ENCODE data around the gene DNM3. TPM values are rescaled to one million over a fixed set of nuclear protein-coding genes. Genes with fewer than 3 reads are reported as not detected.

The DNM3 gene
- total and polyA plus RNA-seq, 2 of the 8 experiments (the other 6 are each of a cell fraction or from before 2014, with no cell fraction given), result 2.0 to 8.5 TPM

DNA sequence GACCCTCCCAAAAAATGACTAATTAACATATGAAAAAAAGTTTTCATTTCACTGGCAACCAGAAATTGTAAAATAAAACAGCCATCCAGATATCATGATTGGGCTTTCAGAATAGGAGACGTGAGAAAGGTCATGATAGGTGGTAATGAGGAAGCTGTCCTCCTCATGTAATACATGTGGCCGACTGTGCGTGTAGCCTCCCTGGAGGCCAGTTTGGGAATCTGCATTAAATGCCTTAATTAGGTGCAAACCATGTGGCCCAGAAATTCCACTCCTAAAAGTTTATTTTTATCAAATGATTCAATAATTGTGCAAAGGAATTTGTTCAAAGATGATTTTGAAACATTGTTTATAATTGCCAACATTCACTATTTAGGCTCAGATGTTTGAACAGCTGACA is 451.5 kb downstream of the DNM3 start:
- ChIA-PET POLR2A (ENCODE audit: partially characterized antibody) (no interaction called here), CTCF (ENCODE audit: partially characterized antibody) (interaction anchor here (0.6 kb wide), 1 partner anchor 15 kb away, joined by 3 read pairs; no protein-coding TSS in a partner anchor)
- no peak overlapping the region for H2BK120ac ChIP-seq (replicated peaks; ENCODE audit: low read depth, low read length)
- H3K27ac ChIP-seq (ENCODE audit: low read depth, low read length), result no peak overlapping the region
- no peak overlapping the region for H2BK5ac ChIP-seq (ENCODE audit: low read depth, low read length)
- H4K5ac ChIP-seq (ENCODE audit: insufficient read length, low read depth, low read length), result no peak overlapping the region
- 89% methylated on average over 3 of the region's 3 CpGs; no CpG with 5 or more reads in 1 of the 2 experiments for WGBS, 2 experiments (ENCODE audit: extremely low coverage in 1 of 2, insufficient coverage in 1 of 2, insufficient read length in 1 of 2, insufficient replicate concordance in 2 of 2, low coverage in 1 of 2, low lambda C conversion rate in 2 of 2, missing lambda C conversion rate in 1 of 2)
- no peak overlapping the region for H2AK5ac ChIP-seq (ENCODE audit: low read depth, low read length)
- H2BK20ac ChIP-seq (ENCODE audit: low read length), result no peak overlapping the region
- H4K91ac ChIP-seq (replicated peaks; ENCODE audit: insufficient read length, low read length), result no peak overlapping the region
- no peak for TF ChIP-seq TAF1 (IDR thresholded peaks at IDR 0.05; ENCODE audit: low read depth, low read length)
- no peak for TF ChIP-seq RFX5 (IDR thresholded peaks at IDR 0.05; ENCODE audit: borderline replicate concordance, low read depth, low read length)
- TF ChIP-seq, protein P1, sequence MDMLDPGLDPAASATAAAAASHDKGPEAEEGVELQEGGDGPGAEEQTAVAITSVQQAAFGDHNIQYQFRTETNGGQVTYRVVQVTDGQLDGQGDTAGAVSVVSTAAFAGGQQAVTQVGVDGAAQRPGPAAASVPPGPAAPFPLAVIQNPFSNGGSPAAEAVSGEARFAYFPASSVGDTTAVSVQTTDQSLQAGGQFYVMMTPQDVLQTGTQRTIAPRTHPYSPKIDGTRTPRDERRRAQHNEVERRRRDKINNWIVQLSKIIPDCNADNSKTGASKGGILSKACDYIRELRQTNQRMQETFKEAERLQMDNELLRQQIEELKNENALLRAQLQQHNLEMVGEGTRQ (IDR thresholded peaks at IDR 0.05; ENCODE audit: low read length), result no peak
- no peak for TF ChIP-seq SRF (IDR thresholded peaks at IDR 0.05; ENCODE audit: low read depth, low read length)
- no peak for TF ChIP-seq PHF8 (conservative IDR thresholded peaks at IDR 0.05; ENCODE audit: low read depth, low read length)
- no peak for TF ChIP-seq NANOG (IDR thresholded peaks at IDR 0.05; ENCODE audit: insufficient read depth, low read depth, low read length, poor library complexity, severe bottlenecking)
- no peak for TF ChIP-seq RNF2 (IDR thresholded peaks at IDR 0.05; ENCODE audit: borderline replicate concordance, low read depth, low read length, missing control alignments, poor library complexity, severe bottlenecking)
- TF ChIP-seq, protein P2, sequence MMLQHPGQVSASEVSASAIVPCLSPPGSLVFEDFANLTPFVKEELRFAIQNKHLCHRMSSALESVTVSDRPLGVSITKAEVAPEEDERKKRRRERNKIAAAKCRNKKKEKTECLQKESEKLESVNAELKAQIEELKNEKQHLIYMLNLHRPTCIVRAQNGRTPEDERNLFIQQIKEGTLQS (IDR thresholded peaks at IDR 0.05; ENCODE audit: insufficient read depth, low read depth, low read length), result no peak
- no peak for TF ChIP-seq SP1 (IDR thresholded peaks at IDR 0.05; ENCODE audit: low read depth, low read length)
- TF ChIP-seq SUZ12 (IDR thresholded peaks at IDR 0.05; ENCODE audit: low read length), result no peak
- no peak for TF ChIP-seq SIX5 (IDR thresholded peaks at IDR 0.05; ENCODE audit: low read depth, low read length)
- H2BK12ac ChIP-seq (ENCODE audit: low read depth, low read length), result no peak overlapping the region
- DNase-seq (ENCODE audit: low read depth in 1 of 2, low spot score in 2 of 2), result no peak
- H2AFZ ChIP-seq (ENCODE audit: low read length), result no peak overlapping the region
- no peak overlapping the region for H3K4ac ChIP-seq (replicated peaks; ENCODE audit: insufficient read length, low read depth, low read length)
- no peaks in the 10 kb centered on the region for H3K27me3 ChIP-seq (replicated peaks in 1 of 4; ENCODE audit: control insufficient read depth in 3 of 4, extremely low read depth in 1 of 4, insufficient read depth in 3 of 4, low read length in 3 of 4)
- H3K4me2 ChIP-seq (ENCODE audit: insufficient read depth in 1 of 2, low read depth in 2 of 2, low read length in 2 of 2), result no peak overlapping the region
- no peak overlapping the region for H3K23ac ChIP-seq (ENCODE audit: insufficient read length)
- H3K9ac ChIP-seq (replicated peaks in 1 of 4; ENCODE audit: extremely low read depth in 1 of 4, low read depth in 3 of 4, low read length in 3 of 4), result no peak overlapping the region
- no peaks in the 10 kb centered on the region for H3K4me1 ChIP-seq (replicated peaks in 1 of 4; ENCODE audit: control insufficient read depth in 3 of 4, insufficient read depth in 4 of 4, low read length in 3 of 4)
- H3K18ac ChIP-seq (ENCODE audit: extremely low read depth, low read length), result no peak overlapping the region
- H3K23me2 ChIP-seq (ENCODE audit: low read depth, low read length), result no peaks in the 10 kb centered on the region
- no peak for FAIRE-seq
- H3K4me3 ChIP-seq (ENCODE audit: extremely low read depth in 1 of 4, insufficient read depth in 2 of 4, low read depth in 3 of 4, low read length in 4 of 4), result no peak overlapping the region
- no peak overlapping the region for H3K56ac ChIP-seq (replicated peaks; ENCODE audit: insufficient read length, low read depth, low read length)
- H2BK15ac ChIP-seq (ENCODE audit: low read length), result no peak overlapping the region
- no peaks in the 10 kb centered on the region for H4K20me1 ChIP-seq (replicated peaks in 1 of 2; ENCODE audit: control insufficient read depth in 1 of 2, insufficient read depth in 2 of 2, low read length in 2 of 2)
- H3K9me3 ChIP-seq (ENCODE audit: insufficient read depth in 2 of 2, low read depth in 1 of 2, low read length in 1 of 2), result no peaks in the 10 kb centered on the region
- H3K79me1 ChIP-seq (ENCODE audit: low read depth, low read length), result no peaks in the 10 kb centered on the region
- H3K14ac ChIP-seq (ENCODE audit: insufficient read length), result no peak overlapping the region
- no peaks in the 10 kb centered on the region for H3K36me3 ChIP-seq (ENCODE audit: control insufficient read depth in 2 of 4, insufficient read depth in 4 of 4, low read length in 3 of 4)
- no peaks in the 10 kb centered on the region for H3K79me2 ChIP-seq (ENCODE audit: control insufficient read depth in 1 of 2, insufficient read depth in 2 of 2, low read length in 2 of 2)
- no peak overlapping the region for H4K8ac ChIP-seq (ENCODE audit: extremely low read depth, insufficient read depth, low read length)

Data from H1 (cell line).